Loucy (cell line): ENCODE results near the gene JAZF1.

Experiments used
- H2AFZ ChIP-seq: fragments of 200-600 bp; sonication (generic); 2 replicates; pipeline ENCODE4 v1.6.0; 2016; ENCODE audit warnings: antibody characterized with exemption, mild to moderate bottlenecking, low read length, moderate library complexity
- H3F3A ChIP-seq: fragments of 200-600 bp; 2 replicates; pipeline ENCODE4 v1.6.0; 2016; ENCODE audit warnings: antibody characterized with exemption, low read depth, mild to moderate bottlenecking
- H3K27me3 ChIP-seq: fragments of 200-600 bp; sonication (generic); 2 replicates; pipeline ENCODE4 v1.6.1; 2014; ENCODE audit warnings: low read length, mild to moderate bottlenecking; ENCODE audit not compliant: insufficient read depth, poor library complexity, severe bottlenecking
- H3K36me3 ChIP-seq: fragments of 200-600 bp; sonication (generic); 2 replicates; pipeline ENCODE4 v1.6.1; 2016; ENCODE audit warnings: low read length; ENCODE audit not compliant: insufficient read depth
- H3K4me1 ChIP-seq: fragments of 200-600 bp; sonication (generic); 2 replicates; pipeline ENCODE4 v1.5.1; 2014; ENCODE audit warnings: low read length, mild to moderate bottlenecking; ENCODE audit not compliant: insufficient read depth, poor library complexity, severe bottlenecking
- H3K4me2 ChIP-seq: fragments of 200-600 bp; sonication (generic); 2 replicates; pipeline ENCODE4 v1.6.0; 2014; ENCODE audit warnings: antibody characterized with exemption, low read length, low read depth, mild to moderate bottlenecking; ENCODE audit not compliant: poor library complexity, severe bottlenecking
- H3K4me3 ChIP-seq: fragments of 200-600 bp; sonication (generic); 2 replicates; pipeline ENCODE4 v1.5.1; 2014; ENCODE audit warnings: low read length, mild to moderate bottlenecking, mixed read lengths; ENCODE audit not compliant: poor library complexity, severe bottlenecking
- H3K79me2 ChIP-seq: fragments of 200-600 bp; sonication (generic); 2 replicates; pipeline ENCODE4 v1.6.1; 2014; ENCODE audit warnings: low read length; ENCODE audit not compliant: insufficient read depth
- H3K9ac ChIP-seq: fragments of 200-600 bp; sonication (generic); 2 replicates; pipeline ENCODE4 v1.6.0; 2014; ENCODE audit warnings: mild to moderate bottlenecking, low read depth, low read length, moderate library complexity; ENCODE audit not compliant: poor library complexity, severe bottlenecking
- H3K9me2 ChIP-seq: fragments of 200-600 bp; sonication (generic); replicated peaks from 2 replicates; pipeline ENCODE4 v1.6.1; 2016; ENCODE audit warnings: low read depth, low read length, mixed read lengths
- H3K9me3 ChIP-seq: fragments of 200-600 bp; sonication (generic); 2 replicates; pipeline ENCODE4 v1.6.1; 2014; ENCODE audit warnings: mild to moderate bottlenecking, antibody characterized with exemption, low read length, low read depth; ENCODE audit not compliant: insufficient read depth
- H4K20me1 ChIP-seq: fragments of 200-600 bp; sonication (generic); 2 replicates; pipeline ENCODE4 v1.6.0; 2014; ENCODE audit warnings: antibody characterized with exemption, low read length, mild to moderate bottlenecking; ENCODE audit not compliant: insufficient read depth, poor library complexity, severe bottlenecking
- EZH2phosphoT487 ChIP-seq: fragments of 200-600 bp; IDR thresholded peaks from 2 replicates; pipeline ENCODE4 v1.6.1; 2018; ENCODE audit warnings: antibody characterized with exemption, mild to moderate bottlenecking, moderate library complexity, borderline replicate concordance
- TF ChIP-seq, protein P1 (sequence below): fragments of 200-600 bp; sonication (generic); conservative IDR thresholded peaks from 2 replicates; pipeline ENCODE4 v1.5.1; 2014; ENCODE audit warnings: mild to moderate bottlenecking, antibody characterized with exemption, low read length

Gene JAZF1

DNA sequence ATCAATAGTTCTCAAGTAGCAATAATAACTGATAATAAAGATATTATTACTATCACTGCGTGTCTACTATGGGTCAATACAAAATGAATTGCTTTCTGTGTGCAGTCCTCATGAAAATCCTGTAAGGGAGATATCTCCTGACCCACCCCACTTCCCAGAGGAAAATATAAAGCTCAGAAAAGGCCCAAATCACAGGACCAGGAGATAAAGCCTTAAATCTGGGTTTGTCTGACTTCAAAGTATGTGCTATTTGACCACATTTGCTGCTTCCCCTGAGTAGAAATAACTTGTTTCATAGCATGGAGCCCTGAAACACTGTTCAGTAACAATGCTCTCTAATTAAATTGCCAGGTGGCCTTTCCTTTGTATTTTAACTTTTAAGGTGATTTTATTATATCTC lies 174.1 kb downstream of the JAZF1 start:
- no peak overlapping the region for H3K9ac ChIP-seq
- no peak overlapping the region for H2AFZ ChIP-seq
- H3K79me2 ChIP-seq, result no peaks in the 10 kb centered on the region
- TF ChIP-seq EZH2phosphoT487, result no peak
- TF ChIP-seq, protein P1, sequence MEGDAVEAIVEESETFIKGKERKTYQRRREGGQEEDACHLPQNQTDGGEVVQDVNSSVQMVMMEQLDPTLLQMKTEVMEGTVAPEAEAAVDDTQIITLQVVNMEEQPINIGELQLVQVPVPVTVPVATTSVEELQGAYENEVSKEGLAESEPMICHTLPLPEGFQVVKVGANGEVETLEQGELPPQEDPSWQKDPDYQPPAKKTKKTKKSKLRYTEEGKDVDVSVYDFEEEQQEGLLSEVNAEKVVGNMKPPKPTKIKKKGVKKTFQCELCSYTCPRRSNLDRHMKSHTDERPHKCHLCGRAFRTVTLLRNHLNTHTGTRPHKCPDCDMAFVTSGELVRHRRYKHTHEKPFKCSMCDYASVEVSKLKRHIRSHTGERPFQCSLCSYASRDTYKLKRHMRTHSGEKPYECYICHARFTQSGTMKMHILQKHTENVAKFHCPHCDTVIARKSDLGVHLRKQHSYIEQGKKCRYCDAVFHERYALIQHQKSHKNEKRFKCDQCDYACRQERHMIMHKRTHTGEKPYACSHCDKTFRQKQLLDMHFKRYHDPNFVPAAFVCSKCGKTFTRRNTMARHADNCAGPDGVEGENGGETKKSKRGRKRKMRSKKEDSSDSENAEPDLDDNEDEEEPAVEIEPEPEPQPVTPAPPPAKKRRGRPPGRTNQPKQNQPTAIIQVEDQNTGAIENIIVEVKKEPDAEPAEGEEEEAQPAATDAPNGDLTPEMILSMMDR, result no peak
- H3K9me3 ChIP-seq, result no peaks in the 10 kb centered on the region
- no peak overlapping the region for H3K4me2 ChIP-seq
- H3K27me3 ChIP-seq, result no peaks in the 10 kb centered on the region
- no peaks in the 10 kb centered on the region for H3F3A ChIP-seq
- H3K4me1 ChIP-seq, result peaks cover 10% of the 10 kb centered on the region
- H3K36me3 ChIP-seq, result no peaks in the 10 kb centered on the region
- no peak overlapping the region for H3K4me3 ChIP-seq
- no peaks in the 10 kb centered on the region for H3K9me2 ChIP-seq
- no peaks in the 10 kb centered on the region for H4K20me1 ChIP-seq

DNA sequence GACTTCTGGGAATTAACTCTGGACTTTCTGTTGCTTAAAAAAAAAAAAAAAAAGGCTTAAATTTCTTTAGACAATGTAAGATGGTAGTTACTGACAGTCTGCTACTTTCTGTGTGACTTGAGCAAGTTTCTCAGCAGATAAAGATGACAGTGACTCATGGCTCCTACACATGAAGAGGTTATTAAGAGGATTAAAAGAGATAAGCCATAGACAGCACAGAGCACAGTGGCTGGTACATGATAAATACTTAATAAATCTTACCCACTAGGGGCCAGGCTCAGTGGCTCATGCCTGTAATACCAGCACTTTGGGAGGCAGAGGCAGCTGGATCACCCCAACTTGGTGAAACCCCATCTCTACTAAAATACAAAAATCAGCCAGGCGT lies 174.8 kb downstream of the JAZF1 start:
- no peak overlapping the region for H3K9ac ChIP-seq
- no peaks in the 10 kb centered on the region for H3K27me3 ChIP-seq
- no peak for TF ChIP-seq EZH2phosphoT487
- TF ChIP-seq, protein P1, result no peak
- no peaks in the 10 kb centered on the region for H3K79me2 ChIP-seq
- H3K9me2 ChIP-seq, result no peaks in the 10 kb centered on the region
- H3K9me3 ChIP-seq, result no peaks in the 10 kb centered on the region
- H3F3A ChIP-seq, result no peaks in the 10 kb centered on the region
- no peak overlapping the region for H2AFZ ChIP-seq
- H4K20me1 ChIP-seq, result no peaks in the 10 kb centered on the region
- peaks cover 10% of the 10 kb centered on the region for H3K4me1 ChIP-seq
- no peak overlapping the region for H3K4me3 ChIP-seq
- H3K4me2 ChIP-seq, result no peak overlapping the region
- no peaks in the 10 kb centered on the region for H3K36me3 ChIP-seq

DNA sequence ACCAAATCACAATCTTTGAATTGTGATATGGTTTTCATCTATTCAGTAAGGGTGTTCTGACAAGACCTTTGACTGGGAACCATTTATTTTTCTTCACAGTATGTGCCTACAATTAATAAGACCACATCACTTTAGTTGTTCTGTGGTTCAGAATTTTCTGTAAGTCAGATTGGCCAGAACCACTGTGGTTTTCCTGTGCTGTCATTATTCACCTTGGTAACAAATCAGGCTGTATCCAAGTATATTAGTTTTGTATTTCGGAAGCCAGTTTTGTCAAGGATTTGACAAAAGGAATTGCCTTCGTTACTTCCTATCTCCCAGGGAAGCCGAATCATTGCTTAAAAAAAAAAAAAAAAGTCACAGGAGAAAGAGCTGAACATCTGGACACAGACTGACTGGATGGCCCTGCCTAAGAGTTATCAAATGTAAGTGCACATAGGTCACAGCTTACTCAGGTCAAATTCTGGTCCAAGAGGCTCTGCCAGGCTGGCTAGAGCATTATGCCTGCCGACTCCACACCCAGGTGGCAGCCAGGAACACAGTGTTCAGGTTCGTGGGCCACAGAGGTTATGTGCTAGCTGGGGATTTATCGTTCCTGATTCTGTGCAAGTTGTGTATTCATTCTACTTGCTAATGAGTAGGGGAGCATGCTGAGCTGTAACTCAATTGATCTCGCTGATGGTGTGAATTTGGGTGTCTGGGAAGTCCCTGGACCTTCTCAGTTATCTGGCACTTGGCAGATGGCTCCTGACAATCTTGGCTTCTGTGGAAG lies 175.3 kb downstream of the JAZF1 start:
- Histone ChIP-seq H3K4me3 (no peak overlapping the region), H3K9me3 (no peaks in the 10 kb centered on the region), H4K20me1 (no peaks in the 10 kb centered on the region), H3K4me1 (peaks cover 10% of the 10 kb centered on the region), H3K9me2 (no peaks in the 10 kb centered on the region), H3K4me2 (no peak overlapping the region), H3K9ac (no peak overlapping the region), H3F3A (no peaks in the 10 kb centered on the region), H3K36me3 (no peaks in the 10 kb centered on the region), H2AFZ (no peak overlapping the region), H3K79me2 (no peaks in the 10 kb centered on the region), H3K27me3 (no peaks in the 10 kb centered on the region)
- TF ChIP-seq EZH2phosphoT487, result no peak
- TF ChIP-seq, protein P1, result no peak
